ENCODE measurements around the gene SIGLEC11. TPM values are rescaled to one million over a fixed set of nuclear protein-coding genes. Genes with fewer than 3 reads are reported as not detected.
A peak's percentile ranks its signal among the peaks of the same experiment; 100 is the strongest.

The SIGLEC11 gene
- total RNA-seq, 6 donors from 2014 or later: 2.0 to 7.3 (median 4.4) TPM

DNA sequence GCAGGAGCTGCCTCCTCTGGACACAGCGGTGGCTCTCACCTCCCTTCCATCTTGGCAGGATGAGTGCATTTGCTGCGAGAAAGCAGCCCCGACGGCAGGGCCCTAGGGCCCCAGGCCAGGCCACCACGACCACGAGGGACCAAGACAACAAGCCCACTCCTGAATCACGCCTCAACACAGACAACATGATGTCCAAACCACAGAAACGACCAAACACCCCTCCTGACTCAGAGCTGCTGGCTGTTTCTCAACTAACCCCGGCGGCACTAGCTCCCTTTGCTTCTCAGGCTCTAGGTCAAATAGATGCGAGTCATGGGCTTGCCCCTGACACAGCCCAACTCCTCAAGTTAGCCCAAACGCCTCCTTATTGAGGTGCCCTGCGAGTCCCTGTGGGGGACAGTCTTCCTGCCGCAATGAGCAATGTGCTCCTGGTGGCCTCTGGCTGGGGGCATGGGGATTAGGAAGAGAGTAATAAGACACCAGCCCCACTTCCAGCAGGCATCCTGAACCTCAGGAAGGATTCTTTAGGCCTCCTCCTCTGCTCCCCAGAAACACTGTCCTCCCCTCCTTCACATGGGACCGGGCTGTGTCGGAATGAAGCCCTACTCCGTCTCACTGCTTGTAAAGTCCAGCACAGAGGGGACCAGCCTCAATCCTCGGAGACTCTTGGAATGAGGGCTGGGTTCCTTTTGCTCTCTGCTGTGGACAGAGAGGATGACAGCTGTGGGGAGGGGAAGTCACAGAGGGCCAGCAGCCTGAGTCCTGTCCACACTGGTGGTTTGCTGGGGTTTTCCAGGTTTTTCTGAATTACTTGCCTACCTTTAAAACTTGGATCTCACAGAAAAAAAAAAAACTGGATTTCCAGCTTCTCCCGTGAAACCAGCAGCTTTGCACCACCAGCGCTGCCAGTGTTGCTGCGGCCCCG lies 38.8 kb downstream of the SIGLEC11 start:
- ATAC-seq (ENCODE audit: low FRiP score in 2 of 2) (peak in 1 of 2 donors; percentile 43), DNase-seq (no peak)
- Histone ChIP-seq H3K4me3 (no peak overlapping the region), H3K4me1 (peaks cover 3 to 28% (median 4%) of the 10 kb centered on the region in 4 donors), H3K27ac (no peak overlapping the region), H3K9me3 (no peaks in the 10 kb centered on the region), H3K27me3 (no peaks in the 10 kb centered on the region), H3K36me3 (peaks cover 0 to 74% (median 41%) of the 10 kb centered on the region in 4 donors)
- 84 to 85% methylated on average over 13 to 22 of the region's 22 CpGs for WGBS, 2 donors
- TF ChIP-seq POLR2A (IDR thresholded peaks at IDR 0.05) (no peak), EP300 (IDR thresholded peaks at IDR 0.05) (no peak), POLR2AphosphoS5 (IDR thresholded peaks at IDR 0.05) (no peak)
- TF ChIP-seq, protein P1, sequence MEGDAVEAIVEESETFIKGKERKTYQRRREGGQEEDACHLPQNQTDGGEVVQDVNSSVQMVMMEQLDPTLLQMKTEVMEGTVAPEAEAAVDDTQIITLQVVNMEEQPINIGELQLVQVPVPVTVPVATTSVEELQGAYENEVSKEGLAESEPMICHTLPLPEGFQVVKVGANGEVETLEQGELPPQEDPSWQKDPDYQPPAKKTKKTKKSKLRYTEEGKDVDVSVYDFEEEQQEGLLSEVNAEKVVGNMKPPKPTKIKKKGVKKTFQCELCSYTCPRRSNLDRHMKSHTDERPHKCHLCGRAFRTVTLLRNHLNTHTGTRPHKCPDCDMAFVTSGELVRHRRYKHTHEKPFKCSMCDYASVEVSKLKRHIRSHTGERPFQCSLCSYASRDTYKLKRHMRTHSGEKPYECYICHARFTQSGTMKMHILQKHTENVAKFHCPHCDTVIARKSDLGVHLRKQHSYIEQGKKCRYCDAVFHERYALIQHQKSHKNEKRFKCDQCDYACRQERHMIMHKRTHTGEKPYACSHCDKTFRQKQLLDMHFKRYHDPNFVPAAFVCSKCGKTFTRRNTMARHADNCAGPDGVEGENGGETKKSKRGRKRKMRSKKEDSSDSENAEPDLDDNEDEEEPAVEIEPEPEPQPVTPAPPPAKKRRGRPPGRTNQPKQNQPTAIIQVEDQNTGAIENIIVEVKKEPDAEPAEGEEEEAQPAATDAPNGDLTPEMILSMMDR (IDR thresholded peaks at IDR 0.05): no peak

DNA sequence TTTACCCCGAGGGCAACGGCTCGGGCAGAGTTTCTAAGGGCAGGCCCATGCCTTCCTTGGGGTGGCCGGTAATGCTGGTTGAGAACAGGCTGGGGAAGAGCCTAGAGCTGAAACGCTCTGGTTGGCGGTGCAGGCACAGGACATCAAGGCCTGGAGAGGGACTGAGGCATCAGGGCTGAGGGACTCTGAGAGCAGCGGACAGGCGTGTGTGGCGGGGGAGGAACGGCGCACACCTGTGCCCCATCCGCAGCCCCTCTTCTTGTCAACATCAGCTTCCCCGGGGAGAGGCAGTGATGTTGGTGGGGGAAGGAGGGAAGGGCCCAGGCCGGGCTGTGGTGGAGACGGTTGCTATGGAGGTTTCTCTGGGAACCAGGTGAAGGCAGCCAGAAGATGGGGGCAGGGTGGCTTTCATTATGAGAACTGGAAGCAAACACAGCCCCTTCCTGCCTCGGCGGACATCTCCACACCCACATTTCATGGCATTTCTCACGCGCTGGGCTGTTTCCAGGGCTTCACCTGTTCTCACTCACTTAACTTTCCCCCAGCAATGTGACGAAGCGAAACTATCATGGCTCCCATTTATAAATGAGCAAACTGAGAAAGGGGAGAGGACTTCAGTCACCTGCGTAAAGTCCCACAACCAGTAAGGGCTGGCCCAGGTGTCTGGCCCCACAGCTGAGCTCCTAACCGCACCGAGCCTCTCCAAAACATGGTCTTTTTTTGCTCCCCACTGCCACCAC lies 40.2 kb downstream of the SIGLEC11 start:
- no peak overlapping the region for H3K27ac ChIP-seq
- WGBS, 2 donors: 90 to 92% methylated on average over 24 of the region's 24 CpGs
- DNase-seq: no peak
- no peak for ATAC-seq (ENCODE audit: low FRiP score in 2 of 2)
- H3K27me3 ChIP-seq: no peaks in the 10 kb centered on the region
- H3K4me3 ChIP-seq: no peak overlapping the region
- H3K4me1 ChIP-seq: peaks cover 0 to 19% (median 0%) of the 10 kb centered on the region in 4 donors
- H3K9me3 ChIP-seq: no peaks in the 10 kb centered on the region
- TF ChIP-seq POLR2AphosphoS5 (IDR thresholded peaks at IDR 0.05): no peak
- TF ChIP-seq, protein P1 (IDR thresholded peaks at IDR 0.05): no peak
- TF ChIP-seq POLR2A (IDR thresholded peaks at IDR 0.05): no peak
- TF ChIP-seq EP300 (IDR thresholded peaks at IDR 0.05): no peak
- H3K36me3 ChIP-seq: peaks cover 0 to 65% (median 35%) of the 10 kb centered on the region in 4 donors

DNA sequence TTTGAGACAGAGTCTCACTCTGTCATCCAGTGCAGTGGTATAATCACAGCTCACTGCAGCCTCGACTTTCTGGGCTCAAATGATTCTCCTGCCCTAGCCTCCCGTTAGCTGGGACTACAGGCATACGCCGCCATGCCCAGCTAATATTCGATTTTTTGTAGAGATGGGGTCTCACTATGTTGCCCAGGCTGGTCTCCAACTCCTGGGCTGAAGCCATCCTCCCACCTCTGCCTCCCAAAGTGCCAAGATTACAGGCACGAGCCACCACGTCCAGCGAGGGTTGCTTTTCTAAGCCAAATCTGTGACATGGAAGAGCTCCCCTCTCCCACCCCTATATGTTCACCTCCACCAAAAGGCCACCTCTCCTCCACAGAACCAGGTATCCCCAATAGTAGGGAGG lies 42.9 kb downstream of the SIGLEC11 start:
- Histone ChIP-seq H3K36me3 (peaks cover 0 to 67% (median 36%) of the 10 kb centered on the region in 4 donors), H3K27me3 (no peaks in the 10 kb centered on the region), H3K27ac (no peak overlapping the region), H3K9me3 (no peaks in the 10 kb centered on the region), H3K4me3 (no peak overlapping the region), H3K4me1 (peaks cover 0 to 6% (median 0%) of the 10 kb centered on the region in 4 donors)
- DNase-seq: no peak
- no peak for ATAC-seq (ENCODE audit: low FRiP score in 2 of 2)
- WGBS, 2 donors: 94 to 96% methylated on average over 8 of the region's 8 CpGs
- TF ChIP-seq POLR2AphosphoS5 (IDR thresholded peaks at IDR 0.05) (no peak), POLR2A (IDR thresholded peaks at IDR 0.05) (no peak), EP300 (IDR thresholded peaks at IDR 0.05) (no peak)
- TF ChIP-seq, protein P1 (IDR thresholded peaks at IDR 0.05): no peak

DNA sequence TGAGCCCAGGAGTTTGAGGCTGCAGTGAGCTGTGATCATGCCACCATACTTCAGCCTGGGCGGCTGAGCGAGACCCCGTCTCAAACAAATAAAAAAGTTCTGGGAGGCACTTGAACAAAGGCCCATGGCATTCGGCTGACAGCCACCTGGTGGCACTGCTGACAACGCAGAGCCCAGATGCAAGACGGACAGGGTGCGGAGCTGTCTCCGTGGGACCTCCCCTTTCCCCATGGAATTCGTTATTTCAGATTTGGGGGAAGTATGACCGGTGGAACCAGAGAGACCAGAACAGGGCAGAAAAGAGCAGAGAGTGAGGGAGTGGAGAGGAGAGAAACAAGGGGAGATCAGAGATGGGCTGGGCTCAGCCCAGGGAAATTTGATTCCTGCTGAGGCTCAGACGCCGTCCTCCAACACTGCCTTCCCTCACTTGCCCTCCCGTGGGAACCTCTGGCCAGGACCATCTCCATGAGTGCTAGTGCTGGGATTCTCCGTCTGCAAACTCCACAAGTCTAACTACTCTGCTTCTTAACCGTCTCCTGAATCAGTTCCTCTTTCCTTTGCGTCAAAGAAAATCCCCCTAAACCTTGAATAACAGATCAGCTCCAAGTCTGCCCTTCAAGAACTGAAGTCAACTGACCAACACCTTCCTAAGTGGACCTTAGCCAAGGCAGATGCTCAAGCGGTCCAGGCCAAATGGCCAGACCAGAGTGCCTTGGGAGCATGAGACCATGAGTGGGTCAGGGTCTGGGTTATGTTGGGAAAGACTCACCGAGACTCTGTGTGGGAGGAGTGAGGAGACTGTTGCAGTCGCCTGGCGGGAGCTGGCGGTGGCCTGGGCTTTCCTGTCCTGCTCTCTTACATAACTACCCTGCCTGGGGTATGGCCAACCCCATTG lies 43.9 kb downstream of the SIGLEC11 start:
- H3K4me1 ChIP-seq: peaks cover 0 to 10% (median 0%) of the 10 kb centered on the region in 4 donors
- no peaks in the 10 kb centered on the region for H3K27me3 ChIP-seq
- H3K27ac ChIP-seq: peak overlapping the region in 1 of 4 donors; percentile 6
- TF ChIP-seq POLR2A (IDR thresholded peaks at IDR 0.05) (no peak), POLR2AphosphoS5 (IDR thresholded peaks at IDR 0.05) (no peak), EP300 (IDR thresholded peaks at IDR 0.05) (no peak)
- TF ChIP-seq, protein P1 (IDR thresholded peaks at IDR 0.05): peak in 2 of 6 experiments; percentile 6 to 11
- DNase-seq (peak in 1 of 2 donors; percentile 57), ATAC-seq (ENCODE audit: low FRiP score in 2 of 2) (peak in 1 of 2 donors; percentile 28)
- no peak overlapping the region for H3K4me3 ChIP-seq
- H3K9me3 ChIP-seq: no peaks in the 10 kb centered on the region
- WGBS, 2 donors: 71 to 79% methylated on average over 21 of the region's 21 CpGs
- H3K36me3 ChIP-seq: peaks cover 0 to 65% (median 32%) of the 10 kb centered on the region in 4 donors

All from upper lobe of left lung (tissue), 6 donors.